Natural killer cell (primary cell): Measurements from ENCODE around the gene RBM20. TPM values are rescaled to one million over a fixed set of nuclear protein-coding genes. Genes with fewer than 3 reads are reported as not detected.
A peak's percentile ranks its signal among the peaks of the same experiment; 100 is the strongest.

Experiments
- ATAC-seq, 3 donors: fragments of 150-1000 bp in 2 of 3; fragments of 200-7000 bp in 1 of 3; cut with Tn5 transposase; 1 replicate in 1 of 3; 2 replicates in 2 of 3; pipeline ENCODE4 v1.10.0; 2021; ENCODE audit warnings: mild to moderate bottlenecking in 2 of 3, moderate library complexity in 2 of 3
- DNase-seq, 2 donors: peaks; one replicate each; pipeline versions ENCODE4 v3.0.0 to v3.0.0-alpha.2; 2013 to 2021; ENCODE audit warnings: mixed read lengths in 1 of 2
- H3K27ac ChIP-seq: one replicate; pipeline ENCODE4 v1.5.1; 2013; ENCODE audit warnings: mild to moderate bottlenecking, low read length
- H3K27me3 ChIP-seq: one replicate; pipeline ENCODE4 v1.6.1; 2013; ENCODE audit warnings: low read length; ENCODE audit not compliant: control insufficient read depth, insufficient read depth
- H3K36me3 ChIP-seq: one replicate; pipeline ENCODE4 v1.6.1; 2013; ENCODE audit warnings: low read length; ENCODE audit not compliant: control insufficient read depth, insufficient read depth
- H3K4me1 ChIP-seq: one replicate; pipeline ENCODE4 v1.6.1; 2013; ENCODE audit warnings: low read length; ENCODE audit not compliant: control insufficient read depth, insufficient read depth
- H3K4me3 ChIP-seq: one replicate; pipeline ENCODE4 v1.5.1; 2013; ENCODE audit warnings: low read length
- H3K9me3 ChIP-seq: one replicate; pipeline ENCODE4 v1.6.1; 2013; ENCODE audit warnings: low read length; ENCODE audit not compliant: control insufficient read depth, insufficient read depth
- H3K27ac Mint-ChIP-seq, 2 donors: one replicate each; pipeline ENCODE4 v1.8.0; 2022; ENCODE audit warnings: mild to moderate bottlenecking in 2 of 2, mixed read lengths in 2 of 2, moderate library complexity in 1 of 2
- H3K27me3 Mint-ChIP-seq, 2 donors: one replicate each; pipeline ENCODE4 v1.8.0; 2022; ENCODE audit warnings: low read depth in 2 of 2, mixed read lengths in 2 of 2
- H3K36me3 Mint-ChIP-seq: one replicate; pipeline ENCODE4 v1.8.0; 2022; ENCODE audit warnings: mixed read lengths
- H3K4me1 Mint-ChIP-seq, 2 donors: one replicate each; pipeline ENCODE4 v1.8.0; 2022; ENCODE audit warnings: mixed read lengths in 2 of 2
- H3K4me3 Mint-ChIP-seq: one replicate; pipeline ENCODE4 v1.8.0; 2022; ENCODE audit warnings: mild to moderate bottlenecking, moderate library complexity, mixed read lengths
- H3K9me3 Mint-ChIP-seq, 2 donors: one replicate each; pipeline ENCODE4 v1.8.0; 2022; ENCODE audit warnings: mixed read lengths in 2 of 2
- WGBS: methylation state at CpG from one replicate; pipeline ENCODE4 v1.1.7; 2013; ENCODE audit warnings: missing lambda C conversion rate; ENCODE audit not compliant: insufficient coverage; 5-methylcytosine and 5-hydroxymethylcytosine counted together
- intact Hi-C: fragments of 100-400 bp; cut with micrococcal nuclease; formaldehyde crosslinking; loops from one replicate; pipeline ENCODE4 v1.14.2; 2022
- total RNA-seq, 4 donors: library from RNA; stranded (reverse); fragments of 120-200 nt in 1 of 4; gene quantifications; one replicate each; pipeline versions ENCODE4 v1.2.3 to v1.2.4, GENCODE V29; 2013 to 2022
- TF ChIP-seq, protein P1 (sequence below): fragments of 200-600 bp; IDR thresholded peaks from one replicate; pipeline ENCODE4 v1.8.0; 2022; ENCODE audit warnings: antibody characterized with exemption

The RBM20 gene
- total RNA-seq, 3 donors from 2014 or later (not counting 1 experiment from before 2014, with no cell fraction given): 0.35 TPM; not detected in 2

- Mint-ChIP-seq H3K27ac (no peak overlapping the region), H3K36me3 (no peaks in the 10 kb centered on the region), H3K4me1 (peaks cover 14 to 15% of the 10 kb centered on the region in 2 donors), H3K4me3 (no peak overlapping the region), H3K27me3 (peaks cover 9 to 11% of the 10 kb centered on the region in 2 donors), H3K9me3 (no peaks in the 10 kb centered on the region)
- Histone ChIP-seq H3K27me3 (no peaks in the 10 kb centered on the region), H3K9me3 (no peaks in the 10 kb centered on the region), H3K27ac (peak overlapping the region; percentile 11), H3K4me3 (no peak overlapping the region), H3K36me3 (no peaks in the 10 kb centered on the region), H3K4me1 (peaks cover 10% of the 10 kb centered on the region)
- DNase-seq (peak in 1 of 2 donors; percentile 76), ATAC-seq (peak in 1 of 3 donors; percentile 46)
- TF ChIP-seq, protein P1, sequence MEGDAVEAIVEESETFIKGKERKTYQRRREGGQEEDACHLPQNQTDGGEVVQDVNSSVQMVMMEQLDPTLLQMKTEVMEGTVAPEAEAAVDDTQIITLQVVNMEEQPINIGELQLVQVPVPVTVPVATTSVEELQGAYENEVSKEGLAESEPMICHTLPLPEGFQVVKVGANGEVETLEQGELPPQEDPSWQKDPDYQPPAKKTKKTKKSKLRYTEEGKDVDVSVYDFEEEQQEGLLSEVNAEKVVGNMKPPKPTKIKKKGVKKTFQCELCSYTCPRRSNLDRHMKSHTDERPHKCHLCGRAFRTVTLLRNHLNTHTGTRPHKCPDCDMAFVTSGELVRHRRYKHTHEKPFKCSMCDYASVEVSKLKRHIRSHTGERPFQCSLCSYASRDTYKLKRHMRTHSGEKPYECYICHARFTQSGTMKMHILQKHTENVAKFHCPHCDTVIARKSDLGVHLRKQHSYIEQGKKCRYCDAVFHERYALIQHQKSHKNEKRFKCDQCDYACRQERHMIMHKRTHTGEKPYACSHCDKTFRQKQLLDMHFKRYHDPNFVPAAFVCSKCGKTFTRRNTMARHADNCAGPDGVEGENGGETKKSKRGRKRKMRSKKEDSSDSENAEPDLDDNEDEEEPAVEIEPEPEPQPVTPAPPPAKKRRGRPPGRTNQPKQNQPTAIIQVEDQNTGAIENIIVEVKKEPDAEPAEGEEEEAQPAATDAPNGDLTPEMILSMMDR: no peak
- WGBS: 10% methylated on average over 5 of the region's 7 CpGs
- intact Hi-C loops: no loop called here
These were observed 158.6 kb downstream of the RBM20 start for GRCh38 chr10:110802551-110803238.

DNA sequence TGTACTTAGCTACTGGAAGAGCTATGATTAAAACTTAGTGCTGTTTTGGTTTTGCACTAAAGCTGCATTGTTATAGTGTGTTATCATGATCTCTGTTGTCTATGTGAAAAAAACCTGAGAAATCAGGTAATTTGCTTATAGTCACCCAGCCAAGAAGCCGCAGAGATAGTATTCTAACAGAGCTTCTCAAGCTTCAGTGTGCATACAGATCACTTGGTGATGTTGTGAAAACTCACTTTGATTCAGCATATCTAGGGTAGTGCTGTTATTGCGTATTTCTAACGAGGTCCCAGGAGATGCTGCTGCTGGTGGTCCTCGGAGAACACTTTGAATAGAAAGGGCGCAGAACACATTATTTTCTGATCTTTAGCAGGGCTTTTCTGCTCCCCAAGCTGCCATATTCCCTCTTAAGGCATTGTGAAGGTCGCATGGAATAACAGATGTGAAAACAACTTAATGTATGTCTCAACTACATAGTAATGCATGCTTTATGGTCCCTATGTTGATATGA lies 159.2 kb downstream of the RBM20 start:
- Mint-ChIP-seq H3K27ac (no peak overlapping the region), H3K27me3 (peaks cover 9 to 11% of the 10 kb centered on the region in 2 donors), H3K4me3 (no peak overlapping the region), H3K9me3 (no peaks in the 10 kb centered on the region), H3K36me3 (no peaks in the 10 kb centered on the region), H3K4me1 (peaks cover 14 to 15% of the 10 kb centered on the region in 2 donors)
- no peak for DNase-seq
- Histone ChIP-seq H3K27me3 (no peaks in the 10 kb centered on the region), H3K27ac (no peak overlapping the region), H3K9me3 (no peaks in the 10 kb centered on the region), H3K4me1 (peaks cover 10% of the 10 kb centered on the region), H3K4me3 (no peak overlapping the region), H3K36me3 (no peaks in the 10 kb centered on the region)
- no peak for ATAC-seq
- intact Hi-C loops: no loop called here
- TF ChIP-seq, protein P1: no peak
- WGBS: 82% methylated on average over 6 of the region's 6 CpGs

GRCh38 chr10:110803830-110804338 lies 159.7 kb downstream of the RBM20 start:
- Mint-ChIP-seq H3K27me3 (peaks cover 9% of the 10 kb centered on the region in 2 donors), H3K4me1 (peaks cover 14 to 15% of the 10 kb centered on the region in 2 donors), H3K36me3 (no peaks in the 10 kb centered on the region), H3K4me3 (no peak overlapping the region), H3K27ac (no peak overlapping the region), H3K9me3 (no peaks in the 10 kb centered on the region)
- ATAC-seq (peak; percentile 69 to 95 (median 91)), DNase-seq (peak; percentile 31 to 74)
- WGBS: 41% methylated on average over 6 of the region's 6 CpGs
- Histone ChIP-seq H3K27ac (no peak overlapping the region), H3K4me1 (peaks cover 10% of the 10 kb centered on the region), H3K9me3 (no peaks in the 10 kb centered on the region), H3K27me3 (no peaks in the 10 kb centered on the region), H3K4me3 (no peak overlapping the region), H3K36me3 (no peaks in the 10 kb centered on the region)
- TF ChIP-seq, protein P1: peak; percentile 53
- intact Hi-C loops: loop anchor here (1.0 kb wide), 1 partner anchor 89 kb away; no protein-coding TSS in a partner anchor
